ENCODE results near the gene MCF2L2. TPM values are rescaled to one million over a fixed set of nuclear protein-coding genes. Genes with fewer than 3 reads are reported as not detected.

Gene MCF2L2
- total RNA-seq, 1 donor from 2014 or later = 1.2 TPM

DNA sequence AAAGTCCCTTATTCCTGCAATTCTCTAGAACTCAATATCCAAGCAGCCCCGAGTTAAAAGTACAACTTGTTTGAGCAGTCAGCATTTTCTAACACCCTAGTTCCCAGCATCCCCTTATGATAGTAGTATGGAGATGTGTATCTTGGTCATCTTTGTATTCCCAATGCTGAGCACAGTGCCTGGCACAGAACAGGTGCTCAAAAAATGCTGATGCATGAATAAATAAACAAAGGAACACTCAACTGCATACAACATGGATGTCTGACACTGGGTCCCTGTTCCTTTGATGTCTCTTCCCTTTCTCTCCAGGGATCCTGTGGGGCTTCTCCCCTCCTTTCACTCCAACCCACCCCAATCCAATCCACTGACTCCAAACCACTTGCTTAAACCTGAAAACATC lies 199.2 kb downstream of the MCF2L2 start:
- Histone ChIP-seq H3K4me3 (no peak overlapping the region), H3K27ac (no peak overlapping the region), H3K4me1 (no peaks in the 10 kb centered on the region), H3K9me3 (no peaks in the 10 kb centered on the region), H3K36me3 (no peaks in the 10 kb centered on the region), H3K27me3 (no peaks in the 10 kb centered on the region)
- no peak for DNase-seq
- intact Hi-C loops (cut with DNase I) = no loop called here
- TF ChIP-seq, protein P1, sequence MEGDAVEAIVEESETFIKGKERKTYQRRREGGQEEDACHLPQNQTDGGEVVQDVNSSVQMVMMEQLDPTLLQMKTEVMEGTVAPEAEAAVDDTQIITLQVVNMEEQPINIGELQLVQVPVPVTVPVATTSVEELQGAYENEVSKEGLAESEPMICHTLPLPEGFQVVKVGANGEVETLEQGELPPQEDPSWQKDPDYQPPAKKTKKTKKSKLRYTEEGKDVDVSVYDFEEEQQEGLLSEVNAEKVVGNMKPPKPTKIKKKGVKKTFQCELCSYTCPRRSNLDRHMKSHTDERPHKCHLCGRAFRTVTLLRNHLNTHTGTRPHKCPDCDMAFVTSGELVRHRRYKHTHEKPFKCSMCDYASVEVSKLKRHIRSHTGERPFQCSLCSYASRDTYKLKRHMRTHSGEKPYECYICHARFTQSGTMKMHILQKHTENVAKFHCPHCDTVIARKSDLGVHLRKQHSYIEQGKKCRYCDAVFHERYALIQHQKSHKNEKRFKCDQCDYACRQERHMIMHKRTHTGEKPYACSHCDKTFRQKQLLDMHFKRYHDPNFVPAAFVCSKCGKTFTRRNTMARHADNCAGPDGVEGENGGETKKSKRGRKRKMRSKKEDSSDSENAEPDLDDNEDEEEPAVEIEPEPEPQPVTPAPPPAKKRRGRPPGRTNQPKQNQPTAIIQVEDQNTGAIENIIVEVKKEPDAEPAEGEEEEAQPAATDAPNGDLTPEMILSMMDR (IDR thresholded peaks at IDR 0.05) = no peak
- no peak for ATAC-seq

DNA sequence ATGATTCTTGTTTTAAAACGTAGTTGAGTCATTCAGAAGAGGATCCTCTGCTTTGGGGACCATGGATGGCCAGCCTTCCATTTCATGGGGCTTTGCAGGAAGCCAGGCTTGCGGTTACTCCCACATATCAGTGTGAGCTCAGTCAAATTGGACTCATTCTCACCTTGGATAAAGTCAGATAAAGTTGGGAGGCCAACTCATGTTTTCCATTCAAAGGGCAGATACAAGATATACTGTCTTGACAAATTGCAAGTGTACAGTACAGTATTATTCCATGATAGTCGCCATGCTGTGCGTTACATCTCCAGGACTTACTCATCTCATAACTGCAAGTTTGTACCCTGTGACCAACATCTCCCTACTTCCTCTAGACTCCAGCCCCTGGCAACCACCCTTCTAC lies 200.8 kb downstream of the MCF2L2 start:
- intact Hi-C loops (cut with DNase I) = no loop called here
- H3K27ac ChIP-seq = no peak overlapping the region

DNA sequence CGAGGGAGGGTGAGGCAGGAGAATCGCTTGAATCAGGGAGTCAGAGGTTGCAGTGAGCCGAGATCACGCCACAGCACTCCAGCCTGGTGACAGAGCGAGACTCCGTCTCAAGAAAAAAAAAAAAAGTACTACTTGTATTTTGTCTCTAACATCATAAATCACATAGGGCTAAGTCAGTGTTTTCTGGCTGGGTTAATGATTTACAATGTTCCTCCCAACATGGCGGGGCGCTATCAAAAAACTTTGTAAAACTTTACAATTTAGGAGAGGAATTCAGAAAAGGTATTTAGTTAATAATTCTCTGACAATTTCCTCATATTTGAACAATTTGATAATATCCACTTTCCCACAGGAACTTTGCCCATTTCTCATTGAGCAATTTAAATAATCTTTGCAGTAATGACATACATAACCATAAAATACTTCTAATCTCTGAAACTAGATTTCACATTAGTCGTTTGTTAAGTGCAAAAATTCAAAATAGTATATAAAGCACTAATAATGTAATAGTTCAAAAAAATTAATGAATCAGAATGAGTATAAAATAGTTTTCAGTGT lies 202.0 kb downstream of the MCF2L2 start:
- Histone ChIP-seq H3K4me1 (no peaks in the 10 kb centered on the region), H3K27ac (no peak overlapping the region), H3K27me3 (no peaks in the 10 kb centered on the region), H3K36me3 (no peaks in the 10 kb centered on the region), H3K9me3 (no peaks in the 10 kb centered on the region), H3K4me3 (no peak overlapping the region)
- no peak for ATAC-seq
- intact Hi-C loops (cut with DNase I) = no loop called here
- no peak for DNase-seq
- TF ChIP-seq, protein P1 (IDR thresholded peaks at IDR 0.05) = no peak

More for the DNA sequence above, 200.8 kb downstream of the MCF2L2 start:
- Histone ChIP-seq H3K36me3 (no peaks in the 10 kb centered on the region), H3K27me3 (no peaks in the 10 kb centered on the region), H3K9me3 (no peaks in the 10 kb centered on the region), H3K4me3 (no peak overlapping the region), H3K4me1 (no peaks in the 10 kb centered on the region)
- ATAC-seq (no peak), DNase-seq (no peak)
- TF ChIP-seq, protein P1 (IDR thresholded peaks at IDR 0.05) = no peak

DNA sequence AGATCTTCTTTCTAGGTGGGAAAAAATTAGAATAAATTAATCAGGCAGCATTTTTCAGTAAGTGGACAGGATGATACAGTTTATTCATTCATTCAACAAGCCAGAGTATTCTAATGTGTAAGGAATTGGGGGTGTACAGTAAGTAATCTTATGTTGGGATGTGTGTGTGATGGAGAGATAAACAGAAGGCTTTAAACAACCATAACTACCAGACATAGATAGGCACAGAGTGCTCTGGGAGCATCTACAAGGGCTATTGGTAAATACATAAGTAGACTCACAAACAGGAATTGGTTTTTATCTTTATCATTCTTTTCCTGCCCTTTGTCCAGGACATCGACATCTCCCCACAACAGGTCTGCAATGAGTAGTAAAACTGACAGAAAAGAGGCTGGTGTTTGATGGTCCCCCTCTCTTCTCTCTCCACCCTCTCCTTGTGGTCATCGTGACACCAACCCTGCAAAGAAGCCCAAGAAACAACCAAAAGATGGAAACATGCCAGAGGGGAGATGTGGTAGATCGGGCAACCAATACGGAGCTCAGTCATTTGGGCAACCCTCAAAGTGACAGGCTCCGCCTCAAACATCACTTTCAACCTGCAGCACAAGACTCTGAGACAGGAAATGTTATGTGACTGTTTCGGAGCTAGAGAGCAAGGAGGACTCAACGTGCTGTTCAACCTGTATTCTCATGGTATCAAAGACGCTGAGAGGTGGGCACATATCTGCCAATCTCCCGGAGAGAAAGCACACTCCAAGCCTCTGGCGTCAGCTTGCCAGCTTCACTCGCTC lies 204.0 kb downstream of the MCF2L2 start:
- Histone ChIP-seq H3K4me1 (no peaks in the 10 kb centered on the region), H3K4me3 (no peak overlapping the region), H3K27me3 (no peaks in the 10 kb centered on the region), H3K27ac (no peak overlapping the region), H3K9me3 (no peaks in the 10 kb centered on the region), H3K36me3 (no peaks in the 10 kb centered on the region)
- DNase-seq (no peak), ATAC-seq (no peak)
- intact Hi-C loops (cut with DNase I) = no loop called here
- TF ChIP-seq, protein P1 (IDR thresholded peaks at IDR 0.05) = no peak

DNA sequence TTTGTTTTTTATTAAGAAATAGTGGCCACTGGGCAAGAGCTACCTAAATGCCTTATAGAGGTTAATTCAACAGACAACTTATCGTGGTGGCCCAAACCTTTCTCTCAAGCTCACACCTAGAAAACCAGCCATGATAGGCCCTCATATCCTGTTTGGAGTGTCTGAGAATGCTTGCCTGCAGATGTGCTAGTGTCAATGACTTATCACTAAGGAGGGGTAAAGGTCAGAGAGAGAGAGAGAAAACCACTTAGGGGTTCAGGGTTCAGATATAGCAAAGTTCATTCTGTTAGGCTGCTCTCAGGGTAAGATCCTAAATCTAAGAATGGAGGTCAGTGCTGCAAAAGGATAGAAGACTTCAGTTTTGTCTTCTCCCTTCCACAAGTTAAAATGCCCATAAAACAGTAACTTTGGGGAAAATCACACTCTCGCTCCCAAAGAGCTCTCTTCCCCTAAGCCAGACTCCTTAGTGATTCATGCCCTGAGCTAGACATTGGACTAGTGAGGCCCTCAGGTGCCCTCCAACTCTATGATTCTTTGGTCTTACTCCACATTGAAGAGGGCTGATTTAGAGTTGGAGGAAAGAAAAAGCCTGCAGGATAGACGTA lies 205.7 kb downstream of the MCF2L2 start:
- H3K4me1 ChIP-seq = no peaks in the 10 kb centered on the region
- intact Hi-C loops (cut with DNase I) = no loop called here
- H3K36me3 ChIP-seq = no peaks in the 10 kb centered on the region
- H3K4me3 ChIP-seq = no peak overlapping the region
- no peaks in the 10 kb centered on the region for H3K9me3 ChIP-seq
- no peak for ATAC-seq
- H3K27ac ChIP-seq = no peak overlapping the region
- no peaks in the 10 kb centered on the region for H3K27me3 ChIP-seq
- no peak for DNase-seq
- TF ChIP-seq, protein P1 (IDR thresholded peaks at IDR 0.05) = no peak

All from upper lobe of right lung (tissue), 1 donor.